ENCODE results near the gene RAET1G. TPM values are rescaled to one million over a fixed set of nuclear protein-coding genes. Genes with fewer than 3 reads are reported as not detected.
A peak's percentile ranks its signal among the peaks of the same experiment; 100 is the strongest.
"Not testable (repeated sequence)": the region's sequence is repeated elsewhere in the genome, so short reads cannot be mapped to it uniquely, and the experiment has no call there.

RAET1G gene
- total RNA-seq, 1 donor from 2014 or later: 0.73 TPM

DNA sequence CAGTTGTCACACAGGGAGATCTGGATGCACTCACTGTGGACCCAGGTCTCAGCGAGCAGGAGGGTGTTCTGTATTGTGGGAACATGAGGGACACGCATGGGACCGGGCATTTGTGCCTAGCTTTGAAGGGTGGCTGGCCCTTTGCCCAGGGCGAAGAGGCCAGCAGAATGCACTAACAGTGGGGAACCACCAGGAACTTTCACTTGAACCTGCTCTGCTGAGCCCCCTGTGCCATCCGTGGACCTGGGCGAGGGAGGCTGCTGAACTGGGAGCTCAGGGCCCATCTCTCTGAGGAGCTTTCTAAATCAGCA is 17.7 kb upstream of the RAET1G start:
- Mint-ChIP-seq H3K27me3 (ENCODE audit: unreplicated experiment) (peaks cover 48% of the 10 kb centered on the region), H3K9me3 (ENCODE audit: unreplicated experiment) (no peaks in the 10 kb centered on the region), H3K27ac (ENCODE audit: unreplicated experiment) (no peak overlapping the region)

DNA sequence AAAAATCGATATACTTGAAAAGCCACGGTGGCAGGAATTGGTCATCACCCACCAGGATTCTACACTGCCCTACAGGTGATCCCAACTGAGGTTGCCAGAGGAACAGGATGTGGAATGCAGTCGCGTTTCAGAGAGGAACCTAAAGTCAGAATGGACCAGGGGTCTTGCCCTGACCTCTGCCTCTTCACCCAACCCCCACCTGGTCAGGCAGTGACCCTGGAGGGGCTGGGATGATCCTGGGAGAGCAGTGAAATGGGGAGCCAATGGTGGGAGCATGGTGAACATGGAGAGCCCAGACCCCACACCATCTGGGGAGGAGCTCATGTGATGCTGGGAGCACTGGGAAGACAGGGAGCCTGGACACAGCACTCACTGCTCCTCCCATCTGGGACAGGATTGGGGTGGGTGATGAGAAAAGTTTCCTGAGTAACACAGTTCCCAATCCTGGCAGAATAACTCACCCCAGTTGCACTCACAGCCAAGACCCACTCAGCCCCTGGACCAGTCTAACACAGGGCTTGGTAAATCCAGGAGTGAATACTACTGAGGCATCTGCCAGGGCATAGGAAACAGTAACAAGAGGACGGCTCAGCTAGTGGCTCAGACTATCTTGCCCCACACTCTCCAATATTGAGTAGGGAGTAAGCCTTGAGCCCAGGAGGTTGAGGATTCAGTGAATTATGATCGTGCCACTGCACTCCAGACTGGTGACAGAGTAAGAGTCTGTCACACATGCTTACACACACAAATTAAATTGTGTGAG is 17.2 kb upstream of the RAET1G start:
- DNase-seq (ENCODE audit: extremely low spot score, unreplicated experiment): no peak
- Mint-ChIP-seq H3K4me1 (ENCODE audit: unreplicated experiment) (peaks cover 25% of the 10 kb centered on the region), H3K9me3 (ENCODE audit: unreplicated experiment) (no peaks in the 10 kb centered on the region), H3K4me3 (ENCODE audit: unreplicated experiment) (peak overlapping the region; percentile 42), H3K27me3 (ENCODE audit: unreplicated experiment) (peaks cover 53% of the 10 kb centered on the region), H3K36me3 (ENCODE audit: unreplicated experiment) (no peaks in the 10 kb centered on the region), H3K27ac (ENCODE audit: unreplicated experiment) (no peak overlapping the region)
- TF ChIP-seq, protein P1, sequence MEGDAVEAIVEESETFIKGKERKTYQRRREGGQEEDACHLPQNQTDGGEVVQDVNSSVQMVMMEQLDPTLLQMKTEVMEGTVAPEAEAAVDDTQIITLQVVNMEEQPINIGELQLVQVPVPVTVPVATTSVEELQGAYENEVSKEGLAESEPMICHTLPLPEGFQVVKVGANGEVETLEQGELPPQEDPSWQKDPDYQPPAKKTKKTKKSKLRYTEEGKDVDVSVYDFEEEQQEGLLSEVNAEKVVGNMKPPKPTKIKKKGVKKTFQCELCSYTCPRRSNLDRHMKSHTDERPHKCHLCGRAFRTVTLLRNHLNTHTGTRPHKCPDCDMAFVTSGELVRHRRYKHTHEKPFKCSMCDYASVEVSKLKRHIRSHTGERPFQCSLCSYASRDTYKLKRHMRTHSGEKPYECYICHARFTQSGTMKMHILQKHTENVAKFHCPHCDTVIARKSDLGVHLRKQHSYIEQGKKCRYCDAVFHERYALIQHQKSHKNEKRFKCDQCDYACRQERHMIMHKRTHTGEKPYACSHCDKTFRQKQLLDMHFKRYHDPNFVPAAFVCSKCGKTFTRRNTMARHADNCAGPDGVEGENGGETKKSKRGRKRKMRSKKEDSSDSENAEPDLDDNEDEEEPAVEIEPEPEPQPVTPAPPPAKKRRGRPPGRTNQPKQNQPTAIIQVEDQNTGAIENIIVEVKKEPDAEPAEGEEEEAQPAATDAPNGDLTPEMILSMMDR (IDR thresholded peaks at IDR 0.05): no peak

More for the DNA sequence above, 17.7 kb upstream of the RAET1G start:
- no peaks in the 10 kb centered on the region for H3K36me3 Mint-ChIP-seq (ENCODE audit: unreplicated experiment)
- H3K4me3 Mint-ChIP-seq (ENCODE audit: unreplicated experiment): peak overlapping the region; percentile 42
- TF ChIP-seq, protein P1 (IDR thresholded peaks at IDR 0.05): no peak
- H3K4me1 Mint-ChIP-seq (ENCODE audit: unreplicated experiment): peaks cover 25% of the 10 kb centered on the region
- no peak for DNase-seq (ENCODE audit: extremely low spot score, unreplicated experiment)

DNA sequence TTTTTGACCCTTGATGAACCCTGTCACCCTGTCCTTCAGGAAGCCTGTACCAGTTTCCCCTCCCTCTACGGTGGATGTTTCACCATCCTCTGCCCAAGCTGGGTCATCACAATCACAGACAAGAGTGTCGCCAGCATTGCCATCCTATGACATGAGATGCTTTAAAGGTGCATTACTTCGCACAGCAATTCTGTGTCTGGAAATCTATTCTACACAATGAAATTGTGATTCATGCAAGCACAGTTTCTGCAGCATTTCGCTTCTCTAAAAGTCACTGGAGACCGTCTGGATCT is 16.4 kb upstream of the RAET1G start:
- Mint-ChIP-seq H3K4me1 (ENCODE audit: unreplicated experiment) (peaks cover 25% of the 10 kb centered on the region), H3K9me3 (ENCODE audit: unreplicated experiment) (no peaks in the 10 kb centered on the region), H3K4me3 (ENCODE audit: unreplicated experiment) (peak overlapping the region; percentile 76), H3K27ac (ENCODE audit: unreplicated experiment) (no peak overlapping the region), H3K27me3 (ENCODE audit: unreplicated experiment) (peaks cover 61% of the 10 kb centered on the region), H3K36me3 (ENCODE audit: unreplicated experiment) (no peaks in the 10 kb centered on the region)
- no peak for DNase-seq (ENCODE audit: extremely low spot score, unreplicated experiment)
- TF ChIP-seq, protein P1 (IDR thresholded peaks at IDR 0.05): no peak

- no peaks in the 10 kb centered on the region for H3K9me3 Mint-ChIP-seq (ENCODE audit: unreplicated experiment)
- TF ChIP-seq, protein P1 (IDR thresholded peaks at IDR 0.05): no peak
- DNase-seq (ENCODE audit: extremely low spot score, unreplicated experiment): no peak
- H3K4me1 Mint-ChIP-seq (ENCODE audit: unreplicated experiment): peaks cover 25% of the 10 kb centered on the region
- H3K4me3 Mint-ChIP-seq (ENCODE audit: unreplicated experiment): peak overlapping the region; percentile 76
- H3K27ac Mint-ChIP-seq (ENCODE audit: unreplicated experiment): no peak overlapping the region
- H3K27me3 Mint-ChIP-seq (ENCODE audit: unreplicated experiment): peaks cover 63% of the 10 kb centered on the region
- no peaks in the 10 kb centered on the region for H3K36me3 Mint-ChIP-seq (ENCODE audit: unreplicated experiment)
These were observed 15.8 kb upstream of the RAET1G start for GRCh38 chr6:149938571-149939355.

GRCh38 chr6:149938013-149938570 is 15.2 kb upstream of the RAET1G start:
- peak overlapping the region; percentile 23 for H3K27ac Mint-ChIP-seq (ENCODE audit: unreplicated experiment)
- H3K4me1 Mint-ChIP-seq (ENCODE audit: unreplicated experiment): peaks cover 25% of the 10 kb centered on the region
- not testable (repeated sequence) for DNase-seq (ENCODE audit: extremely low spot score, unreplicated experiment); H3K9me3 Mint-ChIP-seq (ENCODE audit: unreplicated experiment); H3K36me3 Mint-ChIP-seq (ENCODE audit: unreplicated experiment)
- H3K4me3 Mint-ChIP-seq (ENCODE audit: unreplicated experiment): peak overlapping the region; percentile 76
- peaks cover 70% of the 10 kb centered on the region for H3K27me3 Mint-ChIP-seq (ENCODE audit: unreplicated experiment)
